H1 (cell line): ENCODE data around the gene KLF16. TPM values are rescaled to one million over a fixed set of nuclear protein-coding genes. Genes with fewer than 3 reads are reported as not detected.
A peak's percentile ranks its signal among the peaks of the same experiment; 100 is the strongest.

Source experiments
- CTCF ChIA-PET: fragments of 300-600 bp; sonication (Branson Sonifier 250); formaldehyde crosslinking; loops from one replicate; lab custom pipeline; 2021; ENCODE audit not compliant: partially characterized antibody; lab: Charles Lee
- POLR2A ChIA-PET: fragments of 300-600 bp; sonication (Branson Sonifier 250); formaldehyde crosslinking; loops from one replicate; lab custom pipeline; 2021; ENCODE audit warnings: inconsistent platforms; ENCODE audit not compliant: partially characterized antibody; lab: Charles Lee
- DNase-seq, 2 experiments: peaks; one replicate each; pipeline versions ENCODE4 v3.0.0 to v3.0.0-alpha.2; 2010 to 2022; ENCODE audit warnings: low spot score in 2 of 2, low read depth in 1 of 2, mixed read lengths in 1 of 2
- FAIRE-seq: peaks from 2 replicates; lab custom pipeline; 2011; peaks lifted over from hg19 to GRCh38; lab: Jason Lieb, UNC
- H2AFZ ChIP-seq: 2 replicates; pipeline ENCODE4 v1.8.1; 2012; ENCODE audit warnings: low read length, inconsistent platforms
- H2AK5ac ChIP-seq: 2 replicates; pipeline ENCODE4 v1.6.1; 2013; ENCODE audit warnings: low read depth, low read length
- H2BK120ac ChIP-seq: replicated peaks from 2 replicates; pipeline ENCODE3; 2013; ENCODE audit warnings: low read depth, low read length, inconsistent platforms
- H2BK12ac ChIP-seq: 2 replicates; pipeline ENCODE4 v1.6.1; 2013; ENCODE audit warnings: low read depth, low read length
- H2BK15ac ChIP-seq: 2 replicates; pipeline ENCODE4 v1.6.1; 2013; ENCODE audit warnings: low read length
- H2BK20ac ChIP-seq: 2 replicates; pipeline ENCODE4 v1.6.1; 2013; ENCODE audit warnings: low read length
- H2BK5ac ChIP-seq: 2 replicates; pipeline ENCODE4 v1.6.1; 2013; ENCODE audit warnings: low read depth, low read length
- H3K14ac ChIP-seq: 2 replicates; pipeline ENCODE4 v1.6.1; 2013; ENCODE audit warnings: inconsistent platforms; ENCODE audit not compliant: insufficient read length
- H3K18ac ChIP-seq: 2 replicates; pipeline ENCODE4 v1.6.1; 2013; ENCODE audit warnings: low read length; ENCODE audit errors: extremely low read depth
- H3K23ac ChIP-seq: 2 replicates; pipeline ENCODE4 v1.6.1; 2013; ENCODE audit warnings: inconsistent platforms; ENCODE audit not compliant: insufficient read length
- H3K23me2 ChIP-seq: 2 replicates; pipeline ENCODE4 v1.6.1; 2013; ENCODE audit warnings: low read depth, low read length
- H3K27ac ChIP-seq: 2 replicates; pipeline ENCODE4 v1.6.1; 2011; ENCODE audit warnings: low read depth, low read length, inconsistent platforms
- H3K27me3 ChIP-seq, 4 experiments: replicated peaks in 1 of 4; 1 replicate in 1 of 4; 2 replicates in 3 of 4; pipeline versions ENCODE4 v1.6.1 to v1.8.1; 2011 to 2013; ENCODE audit warnings: low read length in 3 of 4, mild to moderate bottlenecking in 3 of 4, inconsistent platforms in 2 of 4, mixed read lengths in 2 of 4, moderate library complexity in 1 of 4; ENCODE audit not compliant: control insufficient read depth in 3 of 4, insufficient read depth in 3 of 4; ENCODE audit errors: extremely low read depth in 1 of 4
- H3K36me3 ChIP-seq, 4 experiments: 2 replicates each; pipeline versions ENCODE4 v1.6.1 to v1.8.1; 2011 to 2013; ENCODE audit warnings: mild to moderate bottlenecking in 4 of 4, low read length in 3 of 4, moderate library complexity in 2 of 4, control low read depth in 1 of 4, inconsistent platforms in 1 of 4; ENCODE audit not compliant: insufficient read depth in 4 of 4, control insufficient read depth in 2 of 4
- H3K4ac ChIP-seq: replicated peaks from 2 replicates; pipeline ENCODE3; 2013; ENCODE audit warnings: low read length, low read depth, mixed read lengths, inconsistent platforms; ENCODE audit not compliant: insufficient read length
- H3K4me1 ChIP-seq, 4 experiments: replicated peaks in 1 of 4; 1 replicate in 1 of 4; 2 replicates in 3 of 4; pipeline versions ENCODE4 v1.6.1 to v1.8.1; 2011 to 2013; ENCODE audit warnings: low read length in 3 of 4, inconsistent platforms in 2 of 4, mixed read lengths in 1 of 4; ENCODE audit not compliant: insufficient read depth in 4 of 4, control insufficient read depth in 3 of 4
- H3K4me2 ChIP-seq, 2 experiments: 2 replicates each; pipeline versions ENCODE4 v1.6.1 to v1.8.1; 2011 to 2013; ENCODE audit warnings: low read depth in 2 of 2, low read length in 2 of 2, control low read depth in 1 of 2, inconsistent platforms in 1 of 2, mild to moderate bottlenecking in 1 of 2; ENCODE audit not compliant: insufficient read depth in 1 of 2
- H3K4me3 ChIP-seq, 4 experiments: fragments of 200-600, 300-600 bp in 1 of 4; sonication (generic), shearing (Covaris generic), sonication (Bioruptor Twin) in 1 of 4; 2 replicates each; pipeline versions ENCODE4 v1.5.1 to v1.8.1; 2011 to 2016; ENCODE audit warnings: low read length in 4 of 4, low read depth in 3 of 4, control low read depth in 2 of 4, inconsistent platforms in 2 of 4, mild to moderate bottlenecking in 2 of 4, mixed read lengths in 1 of 4, moderate library complexity in 1 of 4; ENCODE audit not compliant: insufficient read depth in 2 of 4; ENCODE audit errors: extremely low read depth in 1 of 4
- H3K56ac ChIP-seq: replicated peaks from 2 replicates; pipeline ENCODE3; 2013; ENCODE audit warnings: low read depth, mild to moderate bottlenecking, mixed read lengths, low read length, inconsistent platforms; ENCODE audit not compliant: insufficient read length
- H3K79me1 ChIP-seq: 2 replicates; pipeline ENCODE4 v1.6.1; 2013; ENCODE audit warnings: low read depth, low read length, control low read depth
- H3K79me2 ChIP-seq, 2 experiments: 2 replicates each; pipeline versions ENCODE4 v1.6.1 to v1.8.1; 2012 to 2013; ENCODE audit warnings: low read length in 2 of 2, mild to moderate bottlenecking in 2 of 2, inconsistent platforms in 1 of 2; ENCODE audit not compliant: insufficient read depth in 2 of 2, control insufficient read depth in 1 of 2
- H3K9ac ChIP-seq, 4 experiments: replicated peaks in 1 of 4; 1 replicate in 1 of 4; 2 replicates in 3 of 4; pipeline versions ENCODE4 v1.6.1 to v1.8.1; 2011 to 2013; ENCODE audit warnings: low read depth in 3 of 4, low read length in 3 of 4, control low read depth in 2 of 4, mild to moderate bottlenecking in 2 of 4, moderate library complexity in 2 of 4, inconsistent platforms in 1 of 4; ENCODE audit errors: extremely low read depth in 1 of 4
- H3K9me3 ChIP-seq, 2 experiments: 2 replicates each; pipeline versions ENCODE4 v1.6.1 to v1.8.1; 2012 to 2013; ENCODE audit warnings: mild to moderate bottlenecking in 2 of 2, moderate library complexity in 2 of 2, control low read depth in 1 of 2, inconsistent platforms in 1 of 2, low read depth in 1 of 2, low read length in 1 of 2, mixed read lengths in 1 of 2; ENCODE audit not compliant: insufficient read depth in 2 of 2
- H4K20me1 ChIP-seq, 2 experiments: replicated peaks in 1 of 2; 2 replicates each; pipeline versions ENCODE3 to v1.8.1; 2011 to 2013; ENCODE audit warnings: inconsistent platforms in 2 of 2, low read length in 2 of 2, mild to moderate bottlenecking in 1 of 2; ENCODE audit not compliant: insufficient read depth in 2 of 2, control insufficient read depth in 1 of 2
- H4K5ac ChIP-seq: 2 replicates; pipeline ENCODE4 v1.6.1; 2013; ENCODE audit warnings: low read length, low read depth, mixed read lengths, inconsistent platforms; ENCODE audit not compliant: insufficient read length
- H4K8ac ChIP-seq: 2 replicates; pipeline ENCODE4 v1.8.0; 2013; ENCODE audit warnings: mild to moderate bottlenecking, moderate library complexity, low read length, inconsistent platforms; ENCODE audit not compliant: insufficient read depth; ENCODE audit errors: extremely low read depth
- H4K91ac ChIP-seq: replicated peaks from 2 replicates; pipeline ENCODE3; 2013; ENCODE audit warnings: low read length, mixed read lengths, inconsistent platforms; ENCODE audit not compliant: insufficient read length
- ASH2L ChIP-seq: fragments of 200-600, 300-600 bp; sonication (generic); IDR thresholded peaks from one replicate; pipeline ENCODE4 v1.7.1; 2017; ENCODE audit warnings: low read length
- EGR1 ChIP-seq: IDR thresholded peaks from 2 replicates; pipeline ENCODE4 v1.6.1; 2011; ENCODE audit warnings: low read depth, low read length, borderline replicate concordance
- HDAC2 ChIP-seq, 2 experiments: fragments of 300-600 bp in 1 of 2; sonication (generic) in 1 of 2; IDR thresholded peaks; 2 replicates each; pipeline ENCODE4 v1.6.1; 2011 to 2012; ENCODE audit warnings: low read depth in 2 of 2, low read length in 2 of 2, mild to moderate bottlenecking in 2 of 2, moderate library complexity in 2 of 2, borderline replicate concordance in 1 of 2, inconsistent platforms in 1 of 2
- MAX ChIP-seq: IDR thresholded peaks from 2 replicates; pipeline ENCODE4 v1.6.1; 2012; ENCODE audit warnings: inconsistent platforms
- NRF1 ChIP-seq: IDR thresholded peaks from 2 replicates; pipeline ENCODE4 v1.6.1; 2011; ENCODE audit warnings: mild to moderate bottlenecking, low read depth, low read length, improper control_type of control experiment
- SIN3A ChIP-seq, 2 experiments: IDR thresholded peaks in 1 of 2; conservative IDR thresholded peaks in 1 of 2; 2 replicates each; pipeline ENCODE4 v1.6.1; 2011 to 2012; ENCODE audit warnings: low read length in 2 of 2, improper control_type of control experiment in 1 of 2, low read depth in 1 of 2, mild to moderate bottlenecking in 1 of 2
- SP4 ChIP-seq: IDR thresholded peaks from 2 replicates; pipeline ENCODE4 v1.6.1; 2012; ENCODE audit warnings: low read length, inconsistent platforms
- YY1 ChIP-seq: IDR thresholded peaks from 2 replicates; pipeline ENCODE4 v1.6.1; 2011; ENCODE audit warnings: low read depth, mild to moderate bottlenecking, low read length
- ZNF274 ChIP-seq: IDR thresholded peaks from 2 replicates; pipeline ENCODE4 v1.7.0; 2012; ENCODE audit warnings: low read length, borderline replicate concordance; ENCODE audit errors: extremely low read depth
- WGBS, 2 experiments: shearing (Covaris generic) in 1 of 2; methylation state at CpG; one replicate each; pipeline versions ENCODE4 v1.1.6 to v1.1.7; 2013 to 2015; ENCODE audit warnings: low lambda C conversion rate in 2 of 2, mixed read lengths in 2 of 2, inconsistent platforms in 1 of 2, low coverage in 1 of 2, missing lambda C conversion rate in 1 of 2; ENCODE audit not compliant: insufficient replicate concordance in 2 of 2, insufficient coverage in 1 of 2, insufficient read length in 1 of 2; ENCODE audit errors: extremely low coverage in 1 of 2, missing lambda C conversion rate in 1 of 2; 5-methylcytosine and 5-hydroxymethylcytosine counted together
- polyA plus RNA-seq, 7 experiments: library from polyadenylated mRNA; depleted of rRNA in 3 of 7; stranded (reverse) in 5 of 7; unstranded in 2 of 7; fragments of >200 nt in 5 of 7; fragments of 200-250 nt in 2 of 7; gene quantifications; 1 replicate in 5 of 7; 2 replicates in 1 of 7; 4 replicates in 1 of 7; pipeline versions ENCODE4 v1.2.1 to v1.2.3, GENCODE V29; 2011 to 2013; ENCODE audit warnings: missing spikeins in 2 of 7, mixed read lengths in 2 of 7
- total RNA-seq: library from RNA; stranded (reverse); fragmentation: NEBNext Ultra II Directional; extraction: Animal tissue kit (Norgen Biotek cat#: 25700); gene quantifications from 2 replicates; pipeline ENCODE4 v1.2.1, GENCODE V29; 2021

Gene KLF16
- total and polyA plus RNA-seq, 2 of the 8 experiments (the other 6 are each of a cell fraction or from before 2014, with no cell fraction given): 14.3 to 45.9 TPM

DNA sequence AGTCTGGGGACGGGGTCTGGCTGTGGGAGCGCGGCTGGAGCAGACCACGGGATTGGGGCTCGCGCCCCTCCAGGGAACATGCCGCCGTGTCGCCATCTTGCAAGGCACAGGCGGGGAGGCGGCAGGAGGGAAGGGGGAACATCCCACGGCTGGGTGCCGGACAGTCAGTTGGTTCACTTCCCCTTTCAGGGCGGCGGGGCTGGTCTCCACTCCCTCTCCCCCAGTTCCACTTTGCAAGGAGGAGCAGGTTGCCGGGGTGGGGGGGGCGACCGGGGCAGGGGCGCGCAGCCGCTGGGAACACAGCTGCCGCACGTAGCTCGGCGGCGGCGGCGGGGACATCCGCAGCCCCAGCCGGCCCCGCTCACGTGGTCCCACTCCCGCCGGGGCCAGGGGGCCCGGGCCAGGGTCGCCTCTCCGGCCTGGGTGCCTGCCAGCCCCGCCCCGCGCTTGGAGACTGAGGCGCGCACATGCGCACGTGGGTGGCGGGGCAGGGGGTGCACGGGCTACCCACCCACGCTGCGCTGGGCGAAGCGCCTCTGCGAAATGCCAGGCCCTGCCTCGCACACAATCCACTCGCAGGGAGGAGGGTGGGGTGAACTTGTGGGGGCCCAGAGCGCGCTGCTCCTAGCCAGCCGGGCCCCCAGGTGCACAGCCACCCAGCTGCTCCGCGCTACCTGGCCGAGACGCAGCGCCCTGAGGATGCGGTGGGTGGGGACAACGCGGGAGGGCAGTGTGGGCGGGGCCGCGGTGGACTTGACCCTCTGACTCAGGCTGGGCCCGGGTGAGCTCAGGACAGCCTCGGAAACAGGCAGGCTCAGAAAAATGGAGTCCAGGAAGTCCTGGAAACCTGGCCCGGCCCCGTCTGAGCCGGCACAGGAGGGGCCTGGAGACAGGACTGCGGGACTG lies 6.4 kb downstream of the KLF16 start:
- Histone ChIP-seq H2BK5ac (peak overlapping the region; percentile 71; the same call in 1 of the 2 replicates), H3K27me3 (peaks cover 0 to 10% (median 5%) of the 10 kb centered on the region in 4 experiments; a peak in 5 of 7 replicates), H3K36me3 (no peaks in the 10 kb centered on the region), H4K20me1 (peaks cover 42 to 49% of the 10 kb centered on the region in 2 experiments), H3K56ac (no peak overlapping the region), H4K91ac (peak overlapping the region; percentile 85), H3K9ac (peak overlapping the region in 3 of 4 experiments; percentile 13 to 45 (median 31); a peak in 4 of 7 replicates), H4K5ac (peak overlapping the region; percentile 20), H2BK20ac (no peak overlapping the region), H2AK5ac (peak overlapping the region; percentile 75; the same call in 1 of the 2 replicates), H3K14ac (no peak overlapping the region), H3K4me2 (peak overlapping the region; percentile 67 to 95), H3K4ac (no peak overlapping the region), H3K9me3 (no peaks in the 10 kb centered on the region), H3K23ac (no peak overlapping the region), H3K79me2 (peaks cover 13 to 68% of the 10 kb centered on the region in 2 experiments; a peak in 3 of 4 replicates), H4K8ac (peak overlapping the region; percentile 75), H2BK15ac (peak overlapping the region; percentile 92; the same call in 1 of the 2 replicates), H2AFZ (no peak overlapping the region), H3K79me1 (peaks cover 19% of the 10 kb centered on the region), H3K27ac (no peak overlapping the region), H3K18ac (peak overlapping the region; percentile 78), H3K4me3 (peak overlapping the region; percentile 35 to 70 (median 42)), H3K4me1 (peaks cover 0 to 74% (median 59%) of the 10 kb centered on the region in 4 experiments; a peak in 6 of 7 replicates), H3K23me2 (peaks cover 11% of the 10 kb centered on the region; the same call in 1 of the 2 replicates), H2BK12ac (0 out of 2 replicates have a peak overlapping the region, but pooled peaks have one; percentile 50), H2BK120ac (no peak overlapping the region)
- ChIA-PET POLR2A (interaction anchor here (0.6 to 1.6 kb wide), 4 partner anchors 19 to 588 kb away, joined by 3 to 4 read pairs (median 4); partner anchors contain the start of gene CIRBP), CTCF (interaction anchor here (0.6 to 2.5 kb wide), 15 partner anchors 7 to 617 kb away, joined by 3 to 18 read pairs (median 5); partner anchors contain the start of gene REXO1)
- WGBS, 2 experiments: 7% methylated on average over 21 of the region's 73 CpGs; no CpG with 5 or more reads in 1 of the 2 experiments
- peak in 1 of 2 experiments; percentile 76 for DNase-seq
- no peak for FAIRE-seq
- TF ChIP-seq MAX (peak; percentile 61), YY1 (peak; percentile 61), ASH2L (no peak), HDAC2 (IDR thresholded peaks at IDR 0.05; ENCODE audit: borderline replicate concordance in 1 of 2, low read depth in 2 of 2, low read length in 2 of 2) (no peak), ZNF274 (no peak), SP4 (no peak), EGR1 (0 out of 2 replicates have a peak, but pooled peaks have one; percentile 5), SIN3A (conservative IDR thresholded peaks at IDR 0.05 in 1 of 2, IDR thresholded peaks at IDR 0.05 in 1 of 2; ENCODE audit: low read depth in 1 of 2, low read length in 2 of 2) (peak; percentile 22 to 43; a peak in 1 of 4 replicates), NRF1 (0 out of 2 replicates have a peak, but pooled peaks have one; percentile 20)
